OCI-LY7 (cell line): ENCODE results near the gene CARMIL1. TPM values are rescaled to one million over a fixed set of nuclear protein-coding genes. Genes with fewer than 3 reads are reported as not detected.

ENCODE experiments used
- BruUV-seq: library from RNA; stranded (reverse); fragments of 400-500 nt; replicated peaks from 2 replicates; lab custom pipeline; 2021; lab: Mats Ljungman, UMichigan
- CTCF ChIA-PET: fragments of 300-600 bp; sonication (Branson Sonifier 250); formaldehyde crosslinking; loops from one replicate; lab custom pipeline; 2022; ENCODE audit warnings: antibody characterized with exemption; ENCODE audit not compliant: unreplicated experiment; lab: Charles Lee
- POLR2A ChIA-PET: fragments of 300-600 bp; sonication (Branson Sonifier 250); formaldehyde crosslinking; loops from one replicate; lab custom pipeline; 2022; ENCODE audit warnings: antibody characterized with exemption; lab: Charles Lee
- DNase-seq: peaks from one replicate; pipeline ENCODE4 v3.0.0-alpha.2; 2015; ENCODE audit warnings: low spot score
- H2AFZ ChIP-seq: fragments of 200-600 bp; sonication (generic), shearing (Covaris generic); 2 replicates; pipeline ENCODE4 v1.6.1; 2014; ENCODE audit warnings: mild to moderate bottlenecking, antibody characterized with exemption, low read length, moderate library complexity
- H3K27ac ChIP-seq: fragments of 200-600 bp; sonication (generic); 2 replicates; pipeline ENCODE4 v1.5.1; 2014; ENCODE audit warnings: mixed run types, low read depth, mild to moderate bottlenecking, moderate library complexity, low read length, inconsistent platforms; ENCODE audit not compliant: poor library complexity, severe bottlenecking
- H3K36me3 ChIP-seq: fragments of 200-600 bp; sonication (generic); 2 replicates; pipeline ENCODE4 v1.6.1; 2014; ENCODE audit warnings: mild to moderate bottlenecking, antibody characterized with exemption, low read length, moderate library complexity, mixed read lengths; ENCODE audit not compliant: insufficient read depth
- H3K4me1 ChIP-seq: fragments of 200-600 bp; sonication (generic); 2 replicates; pipeline ENCODE4 v1.5.1; 2014; ENCODE audit warnings: mild to moderate bottlenecking, low read length; ENCODE audit not compliant: insufficient read depth, poor library complexity, severe bottlenecking
- H3K4me2 ChIP-seq: fragments of 200-600 bp; sonication (generic); 2 replicates; pipeline ENCODE4 v1.6.1; 2014; ENCODE audit warnings: mild to moderate bottlenecking, low read length
- H3K4me3 ChIP-seq: fragments of 200-600 bp; sonication (generic); 2 replicates; pipeline ENCODE4 v1.5.1; 2014; ENCODE audit warnings: mild to moderate bottlenecking, low read depth, low read length; ENCODE audit not compliant: poor library complexity, severe bottlenecking
- H3K79me2 ChIP-seq: fragments of 200-600 bp; sonication (generic); 2 replicates; pipeline ENCODE4 v1.6.1; 2016; ENCODE audit warnings: low read depth, mild to moderate bottlenecking, low read length, moderate library complexity, mixed read lengths; ENCODE audit not compliant: insufficient read depth
- H3K9me2 ChIP-seq: fragments of 200-600 bp; sonication (generic); 2 replicates; pipeline ENCODE4 v1.6.1; 2016; ENCODE audit warnings: mild to moderate bottlenecking, low read length, mixed read lengths; ENCODE audit not compliant: insufficient read depth
- H3K9me3 ChIP-seq: fragments of 200-600 bp; sonication (generic); 2 replicates; pipeline ENCODE4 v1.6.1; 2014; ENCODE audit warnings: mild to moderate bottlenecking, mixed run types, low read length, mixed read lengths
- H4K20me1 ChIP-seq: fragments of 200-600 bp; sonication (generic); 2 replicates; pipeline ENCODE4 v1.6.1; 2014; ENCODE audit warnings: mild to moderate bottlenecking, antibody characterized with exemption, low read length, moderate library complexity, mixed read lengths; ENCODE audit not compliant: insufficient read depth
- CTCF ChIP-seq: fragments of 200-600 bp; sonication (generic); conservative IDR thresholded peaks from 2 replicates; pipeline ENCODE4 v1.5.1; 2014; ENCODE audit warnings: mild to moderate bottlenecking, antibody characterized with exemption, low read length, moderate library complexity, mixed read lengths
- EZH2phosphoT487 ChIP-seq: fragments of 200-600 bp; sonication (generic); IDR thresholded peaks from 2 replicates; pipeline ENCODE4 v1.6.1; 2018; ENCODE audit warnings: low read depth, borderline replicate concordance, mild to moderate bottlenecking, mixed run types, antibody characterized with exemption, low read length, moderate library complexity, mixed read lengths
- intact Hi-C: fragments of 100-400 bp; cut with micrococcal nuclease; formaldehyde crosslinking; loops from one replicate; pipeline ENCODE4 v1.10.0; 2022; ENCODE audit not compliant: unreplicated experiment
- total RNA-seq, 2 experiments: library from RNA; depleted of rRNA in 1 of 2; stranded (reverse); fragments of >200 nt in 1 of 2; shearing (Covaris generic) in 1 of 2; gene quantifications; 2 replicates each; pipeline ENCODE4 v1.2.3, GENCODE V29; 2014 to 2022

Gene CARMIL1
- total RNA-seq, 2 experiments from 2014 or later: 25.5 to 40.1 TPM

GRCh38 chr6:25468881-25469280 lies 189.7 kb downstream of the CARMIL1 start:
- no peaks in the 10 kb centered on the region for H3K9me2 ChIP-seq
- BruUV-seq: no TSS peak
- DNase-seq: no peak
- no peak overlapping the region for H3K4me3 ChIP-seq
- no peaks in the 10 kb centered on the region for H3K79me2 ChIP-seq
- no peaks in the 10 kb centered on the region for H3K9me3 ChIP-seq
- POLR2A ChIA-PET: interaction anchor here (0.5 to 0.6 kb wide), 2 partner anchors 19 to 54 kb away, joined by 3 to 4 read pairs; no protein-coding TSS in a partner anchor
- H3K27ac ChIP-seq: no peak overlapping the region
- CTCF ChIA-PET: no interaction called here
- H3K36me3 ChIP-seq: peaks cover 43% of the 10 kb centered on the region
- H3K4me2 ChIP-seq: no peak overlapping the region
- peaks cover 19% of the 10 kb centered on the region for H3K4me1 ChIP-seq
- H2AFZ ChIP-seq: no peak overlapping the region
- no peak for TF ChIP-seq CTCF
- no peak for TF ChIP-seq EZH2phosphoT487
- intact Hi-C loops: no loop called here
- no peaks in the 10 kb centered on the region for H4K20me1 ChIP-seq

DNA sequence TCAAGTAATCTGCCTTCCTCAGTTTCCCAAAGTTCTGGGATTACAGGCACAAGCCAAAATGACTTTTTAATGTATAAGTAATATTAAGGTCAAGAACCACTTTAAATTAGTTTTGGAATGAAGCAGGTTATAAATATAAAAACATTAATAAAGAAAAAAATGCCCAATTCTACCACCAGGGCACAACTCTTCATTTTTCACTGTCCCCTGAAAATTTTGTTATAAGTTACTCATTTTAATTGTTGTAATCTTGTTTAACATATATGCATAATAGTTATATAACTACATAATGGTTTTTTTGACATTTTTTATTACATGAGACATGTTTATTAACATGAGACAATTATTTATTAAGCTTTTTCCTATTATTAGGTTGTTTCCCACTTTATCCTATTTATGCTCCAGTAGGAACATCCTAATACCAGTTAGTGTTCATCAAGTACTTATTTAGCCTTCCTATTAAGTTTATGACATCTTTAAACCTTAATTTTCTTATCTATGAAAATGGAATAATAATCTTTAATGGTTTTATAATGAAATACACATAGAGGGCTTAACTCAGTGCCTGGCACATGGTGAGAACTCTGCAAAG lies 190.7 kb downstream of the CARMIL1 start:
- no peak overlapping the region for H3K4me3 ChIP-seq
- no peaks in the 10 kb centered on the region for H3K9me3 ChIP-seq
- H3K36me3 ChIP-seq: peaks cover 50% of the 10 kb centered on the region
- peaks cover 19% of the 10 kb centered on the region for H3K4me1 ChIP-seq
- H4K20me1 ChIP-seq: no peaks in the 10 kb centered on the region
- no peaks in the 10 kb centered on the region for H3K9me2 ChIP-seq
- H3K27ac ChIP-seq: no peak overlapping the region
- no peak for DNase-seq
- no TSS peak for BruUV-seq
- no peak overlapping the region for H2AFZ ChIP-seq
- intact Hi-C loops: no loop called here
- CTCF ChIA-PET: no interaction called here
- POLR2A ChIA-PET: interaction anchor here (0.6 kb wide), 3 partner anchors 29 to 139 kb away, joined by 3 to 6 read pairs (median 3); no protein-coding TSS in a partner anchor
- TF ChIP-seq CTCF (peak; percentile 42), EZH2phosphoT487 (no peak)
- H3K79me2 ChIP-seq: no peaks in the 10 kb centered on the region
- H3K4me2 ChIP-seq: no peak overlapping the region

DNA sequence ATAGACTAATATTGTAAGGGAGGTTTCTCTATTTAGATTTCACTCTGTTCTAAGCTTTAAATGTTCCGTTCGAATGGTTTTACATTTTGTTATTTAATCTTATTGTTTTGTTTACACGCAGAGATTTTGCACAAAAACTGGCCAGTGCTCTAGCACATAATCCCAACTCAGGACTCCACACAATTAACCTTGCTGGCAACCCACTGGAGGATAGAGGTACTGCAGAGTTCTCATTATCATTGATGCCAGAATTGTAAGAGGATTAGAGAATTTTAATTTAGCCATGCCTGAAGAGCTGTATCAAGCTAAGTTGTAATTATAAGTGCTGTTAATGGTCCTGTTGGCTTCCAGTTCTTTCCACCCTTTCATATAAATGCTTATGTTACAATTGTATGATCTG lies 193.1 kb downstream of the CARMIL1 start:
- POLR2A ChIA-PET: interaction anchor here (1.0 kb wide), 1 partner anchor 94 kb away, joined by 3 read pairs; no protein-coding TSS in a partner anchor
- Histone ChIP-seq H3K9me2 (no peaks in the 10 kb centered on the region), H3K4me2 (no peak overlapping the region), H3K4me3 (no peak overlapping the region), H3K27ac (no peak overlapping the region), H3K4me1 (peaks cover 16% of the 10 kb centered on the region), H3K9me3 (no peaks in the 10 kb centered on the region), H2AFZ (no peak overlapping the region), H4K20me1 (no peaks in the 10 kb centered on the region), H3K79me2 (no peaks in the 10 kb centered on the region), H3K36me3 (peaks cover 44% of the 10 kb centered on the region)
- intact Hi-C loops: no loop called here
- CTCF ChIA-PET: no interaction called here
- TF ChIP-seq CTCF (peak; percentile 54), EZH2phosphoT487 (no peak)
- DNase-seq: no peak
- no TSS peak for BruUV-seq
